Activated CD8-positive, alpha-beta memory T cell treated with anti-CD3 and anti-CD28 coated beads, Interleukin-2, amount 10 ng/mL, durations not matched to agents 7 days and 5 days (primary cell): ENCODE results near the gene TIMM22. TPM values are rescaled to one million over a fixed set of nuclear protein-coding genes. Genes with fewer than 3 reads are reported as not detected.
"Not testable (repeated sequence)": the region's sequence is repeated elsewhere in the genome, so short reads cannot be mapped to it uniquely, and the experiment has no call there.

Source experiments
- ATAC-seq: fragments of 150-1000 bp; cut with Tn5 transposase; one replicate; pipeline ENCODE4 v1.10.0; 2021; ENCODE audit warnings: moderate library complexity
- CTCF ChIA-PET: fragments of 350-600 bp; sonication (Branson Sonifier 250); formaldehyde crosslinking; loops from one replicate; lab custom pipeline; 2021; ENCODE audit warnings: antibody characterized with exemption; lab: Charles Lee
- DNase-seq: peaks from one replicate; pipeline ENCODE4 v3.0.0-alpha.2; 2020
- H3K27ac Mint-ChIP-seq: one replicate; pipeline ENCODE4 v1.8.0; 2021; ENCODE audit warnings: mild to moderate bottlenecking, mixed read lengths
- H3K27me3 Mint-ChIP-seq: one replicate; pipeline ENCODE4 v1.8.0; 2021; ENCODE audit warnings: mixed read lengths
- H3K36me3 Mint-ChIP-seq: one replicate; pipeline ENCODE4 v1.8.0; 2021; ENCODE audit warnings: mild to moderate bottlenecking, mixed read lengths
- H3K4me1 Mint-ChIP-seq: one replicate; pipeline ENCODE4 v1.8.0; 2021; ENCODE audit warnings: mixed read lengths
- H3K4me3 Mint-ChIP-seq: one replicate; pipeline ENCODE4 v1.8.0; 2021; ENCODE audit warnings: mild to moderate bottlenecking, moderate library complexity, mixed read lengths
- H3K9me3 Mint-ChIP-seq: one replicate; pipeline ENCODE4 v1.8.0; 2022; ENCODE audit warnings: low read depth, mixed read lengths
- total RNA-seq, 2 experiments: library from RNA; stranded (reverse); gene quantifications; one replicate each; pipeline ENCODE4 v1.2.3, GENCODE V29; 2021

TIMM22 gene
- total RNA-seq, 2 experiments from 2014 or later, result 9.7 to 12.5 TPM

DNA sequence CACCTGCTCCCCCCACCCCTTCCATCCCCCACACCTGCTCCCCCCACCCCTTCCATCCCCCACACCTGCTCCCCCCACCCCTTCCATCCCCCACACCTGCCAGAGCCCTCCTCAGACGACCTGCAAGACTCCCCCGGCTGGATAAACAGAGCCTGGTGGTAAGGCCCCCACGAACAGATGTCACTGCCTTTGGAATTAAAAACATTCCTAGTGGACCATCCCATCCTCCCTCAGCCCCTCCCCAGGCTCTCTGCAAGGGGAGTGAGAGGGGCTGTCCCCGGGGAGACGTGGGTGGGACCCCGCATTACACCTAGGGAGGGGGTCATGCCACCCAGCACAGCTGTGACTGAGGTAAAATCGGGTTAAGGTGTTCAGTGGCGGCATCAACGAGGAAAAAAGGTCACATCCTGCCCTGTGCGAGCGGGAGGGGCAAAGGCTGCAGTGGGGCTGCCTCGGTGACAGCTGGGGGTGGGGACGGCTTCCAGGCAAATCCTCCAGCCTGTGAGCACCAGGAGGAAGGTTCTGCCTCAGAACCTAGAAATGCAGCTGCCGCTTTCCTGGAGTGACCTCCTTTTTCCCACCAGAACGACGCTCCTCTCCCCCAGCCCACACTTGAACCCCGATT, 38.7 kb downstream of the TIMM22 start:
- CTCF ChIA-PET, result no interaction called here
- ATAC-seq (no peak), DNase-seq (no peak)
- Mint-ChIP-seq H3K27me3 (no peaks in the 10 kb centered on the region), H3K4me3 (no peak overlapping the region), H3K4me1 (no peaks in the 10 kb centered on the region), H3K27ac (no peak overlapping the region), H3K36me3 (peaks cover 2% of the 10 kb centered on the region), H3K9me3 (no peaks in the 10 kb centered on the region)

- Mint-ChIP-seq H3K27me3 (no peaks in the 10 kb centered on the region), H3K36me3 (peaks cover 2% of the 10 kb centered on the region), H3K4me3 (no peak overlapping the region), H3K4me1 (no peaks in the 10 kb centered on the region), H3K9me3 (no peaks in the 10 kb centered on the region), H3K27ac (no peak overlapping the region)
- no peak for DNase-seq
- CTCF ChIA-PET, result interaction anchor here (0.6 kb wide), 1 partner anchor 40 kb away, joined by 3 read pairs; no protein-coding TSS in a partner anchor
- no peak for ATAC-seq
Observed at GRCh38 chr17:1036171-1036844, 39.4 kb downstream of the TIMM22 start.

GRCh38 chr17:1036845-1037237, 39.9 kb downstream of the TIMM22 start:
- no peaks in the 10 kb centered on the region for H3K4me1 Mint-ChIP-seq
- CTCF ChIA-PET, result interaction anchor here (0.6 kb wide), 1 partner anchor 41 kb away, joined by 3 read pairs; no protein-coding TSS in a partner anchor
- ATAC-seq (no peak), DNase-seq (no peak)
- H3K9me3 Mint-ChIP-seq, result no peaks in the 10 kb centered on the region
- H3K27me3 Mint-ChIP-seq, result no peaks in the 10 kb centered on the region
- H3K27ac Mint-ChIP-seq, result no peak overlapping the region
- no peak overlapping the region for H3K4me3 Mint-ChIP-seq
- H3K36me3 Mint-ChIP-seq, result peaks cover 3% of the 10 kb centered on the region

- no peak overlapping the region for H3K27ac Mint-ChIP-seq
- ATAC-seq (no peak), DNase-seq (no peak)
- CTCF ChIA-PET, result interaction anchor here (1.1 kb wide), 1 partner anchor 19 kb away, joined by 3 read pairs; no protein-coding TSS in a partner anchor
- H3K36me3 Mint-ChIP-seq, result peaks cover 3% of the 10 kb centered on the region
- H3K4me1 Mint-ChIP-seq, result no peaks in the 10 kb centered on the region
- H3K9me3 Mint-ChIP-seq, result no peaks in the 10 kb centered on the region
- H3K4me3 Mint-ChIP-seq, result no peak overlapping the region
- H3K27me3 Mint-ChIP-seq, result no peaks in the 10 kb centered on the region
Observed at GRCh38 chr17:1037238-1037879, 40.4 kb downstream of the TIMM22 start.

- Mint-ChIP-seq H3K4me1 (no peaks in the 10 kb centered on the region), H3K27ac (no peak overlapping the region), H3K4me3 (no peak overlapping the region), H3K36me3 (peaks cover 9% of the 10 kb centered on the region), H3K27me3 (no peaks in the 10 kb centered on the region), H3K9me3 (peaks cover 2% of the 10 kb centered on the region)
- DNase-seq, result no peak
- CTCF ChIA-PET, result interaction anchor here (1.1 kb wide), 1 partner anchor 18 kb away, joined by 3 read pairs; no protein-coding TSS in a partner anchor
- no peak for ATAC-seq
Observed at GRCh38 chr17:1038459-1039122, 41.7 kb downstream of the TIMM22 start.

GRCh38 chr17:1039123-1039507, 42.2 kb downstream of the TIMM22 start:
- Mint-ChIP-seq H3K9me3 (peaks cover 2% of the 10 kb centered on the region), H3K4me3 (no peak overlapping the region), H3K36me3 (peaks cover 9% of the 10 kb centered on the region), H3K27ac (no peak overlapping the region), H3K4me1 (no peaks in the 10 kb centered on the region), H3K27me3 (no peaks in the 10 kb centered on the region)
- CTCF ChIA-PET, result no interaction called here
- DNase-seq (no peak), ATAC-seq (no peak)

DNA sequence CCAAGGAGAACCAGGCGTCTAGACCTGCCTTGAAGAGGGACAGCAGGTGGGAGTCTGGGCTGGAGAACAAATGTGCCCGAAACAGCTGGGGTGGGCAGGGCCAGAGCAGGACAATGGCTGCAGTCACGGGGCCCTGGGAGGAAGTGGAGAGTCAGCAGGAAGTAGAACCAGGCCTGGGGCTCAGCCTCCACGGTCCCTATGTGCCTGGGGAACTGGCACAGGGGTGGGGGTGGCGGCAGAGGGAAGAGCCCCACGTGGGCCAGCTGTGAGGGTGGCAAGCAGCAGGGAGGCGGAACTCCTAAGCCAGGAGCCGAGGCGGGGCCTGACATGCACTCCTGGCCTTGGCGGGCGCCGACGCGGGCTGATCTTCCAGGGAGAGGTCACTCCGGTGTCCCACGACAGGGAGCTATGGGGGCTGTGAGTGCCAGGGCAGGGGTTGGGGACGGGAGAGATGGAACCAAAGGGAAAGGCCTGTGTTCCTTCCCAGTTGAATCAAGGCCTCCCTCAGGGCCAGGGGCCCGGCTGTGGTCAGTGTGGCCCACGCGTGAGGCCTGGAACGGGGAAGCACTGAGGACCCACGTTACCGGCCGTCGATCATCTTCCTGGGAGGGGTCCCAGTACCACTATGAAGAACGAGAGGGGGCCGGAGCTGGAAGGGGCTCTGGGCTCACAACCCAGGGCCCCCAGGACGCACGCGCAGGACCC, 42.7 kb downstream of the TIMM22 start:
- CTCF ChIA-PET, result interaction anchor here (1.2 kb wide), 1 partner anchor 18 kb away, joined by 3 read pairs; no protein-coding TSS in a partner anchor
- Mint-ChIP-seq H3K4me1 (no peaks in the 10 kb centered on the region), H3K27me3 (no peaks in the 10 kb centered on the region), H3K4me3 (no peak overlapping the region), H3K36me3 (peaks cover 9% of the 10 kb centered on the region), H3K9me3 (peaks cover 2% of the 10 kb centered on the region), H3K27ac (no peak overlapping the region)
- DNase-seq (no peak), ATAC-seq (no peak)

- H3K9me3 Mint-ChIP-seq, result peaks cover 2% of the 10 kb centered on the region
- DNase-seq (no peak), ATAC-seq (no peak)
- no peaks in the 10 kb centered on the region for H3K27me3 Mint-ChIP-seq
- no peak overlapping the region for H3K27ac Mint-ChIP-seq
- no peaks in the 10 kb centered on the region for H3K4me1 Mint-ChIP-seq
- H3K36me3 Mint-ChIP-seq, result peaks cover 9% of the 10 kb centered on the region
- CTCF ChIA-PET, result interaction anchor here (1.2 kb wide), 1 partner anchor 18 kb away, joined by 3 read pairs; no protein-coding TSS in a partner anchor
- no peak overlapping the region for H3K4me3 Mint-ChIP-seq
Observed at GRCh38 chr17:1040216-1040600, 43.3 kb downstream of the TIMM22 start.

DNA sequence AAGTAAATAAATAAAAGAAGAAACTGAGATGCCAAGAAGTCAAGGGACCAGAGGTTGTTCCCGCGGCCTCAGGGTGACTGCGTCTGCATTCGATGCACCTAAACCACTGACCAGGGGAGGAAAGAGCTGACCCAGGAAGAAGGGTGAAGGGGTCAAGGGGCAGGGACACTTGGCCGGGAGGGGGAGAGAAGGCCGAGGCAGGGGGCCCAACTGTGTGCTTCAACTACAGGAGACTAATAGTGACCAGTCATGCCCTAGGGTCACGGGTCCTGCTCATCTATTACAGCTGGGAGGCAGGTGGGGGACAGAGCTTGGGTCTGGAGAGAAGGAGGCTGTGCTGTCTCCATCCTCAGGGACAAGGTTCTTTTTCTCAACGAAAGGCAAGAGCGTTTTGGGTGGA, 44.8 kb downstream of the TIMM22 start:
- CTCF ChIA-PET, result interaction anchor here (0.8 to 1.7 kb wide), 2 partner anchors 15 to 74 kb away, joined by 3 to 4 read pairs; no protein-coding TSS in a partner anchor
- no peak for DNase-seq
- ATAC-seq, result no peak
- Mint-ChIP-seq H3K4me3 (no peak overlapping the region), H3K27ac (no peak overlapping the region), H3K9me3 (peaks cover 2% of the 10 kb centered on the region), H3K36me3 (peaks cover 9% of the 10 kb centered on the region), H3K27me3 (no peaks in the 10 kb centered on the region), H3K4me1 (no peaks in the 10 kb centered on the region)

GRCh38 chr17:1042486-1042885, 45.6 kb downstream of the TIMM22 start:
- H3K4me1 Mint-ChIP-seq, result no peaks in the 10 kb centered on the region
- no peak for DNase-seq
- H3K27me3 Mint-ChIP-seq, result no peaks in the 10 kb centered on the region
- H3K9me3 Mint-ChIP-seq, result peaks cover 2% of the 10 kb centered on the region
- H3K4me3 Mint-ChIP-seq, result no peak overlapping the region
- CTCF ChIA-PET, result interaction anchor here (1.7 to 1.9 kb wide), 2 partner anchors 14 to 15 kb away, joined by 4 to 6 read pairs; no protein-coding TSS in a partner anchor
- no peak for ATAC-seq
- H3K36me3 Mint-ChIP-seq, result peaks cover 8% of the 10 kb centered on the region
- no peak overlapping the region for H3K27ac Mint-ChIP-seq

DNA sequence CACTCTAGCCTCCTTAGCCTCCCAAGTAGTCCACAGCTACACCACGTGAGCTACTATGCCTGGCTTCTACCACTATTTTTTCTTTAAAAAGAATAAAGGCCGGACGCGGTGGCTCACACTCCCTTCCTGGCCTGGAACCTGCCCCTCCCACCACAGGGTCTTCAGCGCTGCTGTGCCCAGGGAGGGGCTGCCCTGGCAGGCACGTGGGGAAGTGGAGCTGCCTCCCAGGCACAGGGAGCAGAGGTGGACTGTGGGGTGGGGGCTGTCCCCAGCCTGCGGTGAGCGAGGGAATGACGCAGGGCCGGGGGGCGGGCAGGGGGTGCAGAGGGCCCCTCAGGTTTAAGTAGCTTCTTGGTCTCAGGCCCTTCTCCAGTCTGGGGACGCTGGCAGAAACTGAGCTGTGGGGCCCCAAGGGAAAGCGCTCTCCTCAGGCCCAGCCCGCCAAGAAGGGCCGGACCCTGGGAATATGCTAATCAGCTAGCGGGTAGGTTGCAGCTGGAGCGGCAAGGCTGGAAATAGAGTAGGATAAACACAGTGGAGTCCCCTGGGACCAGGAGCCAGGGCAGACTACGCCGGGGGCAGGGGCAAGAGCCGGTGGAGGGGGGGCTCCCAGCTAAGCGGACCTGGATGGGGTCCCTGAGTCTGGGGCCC, 46.8 kb downstream of the TIMM22 start:
- Mint-ChIP-seq H3K4me3 (no peak overlapping the region), H3K36me3 (peaks cover 8% of the 10 kb centered on the region), H3K9me3 (peaks cover 2% of the 10 kb centered on the region), H3K27me3 (no peaks in the 10 kb centered on the region), H3K4me1 (no peaks in the 10 kb centered on the region), H3K27ac (no peak overlapping the region)
- DNase-seq, result no peak
- no peak for ATAC-seq
- CTCF ChIA-PET, result interaction anchor here (0.5 to 1.9 kb wide), 4 partner anchors 10 to 63 kb away, joined by 3 to 7 read pairs (median 5); no protein-coding TSS in a partner anchor

GRCh38 chr17:1044387-1045009, 47.6 kb downstream of the TIMM22 start:
- CTCF ChIA-PET, result interaction anchor here (0.5 to 1.9 kb wide), 4 partner anchors 10 to 62 kb away, joined by 3 to 7 read pairs (median 5); no protein-coding TSS in a partner anchor
- not testable (repeated sequence) for H3K27me3 Mint-ChIP-seq, H3K9me3 Mint-ChIP-seq, H3K27ac Mint-ChIP-seq, DNase-seq, ATAC-seq, H3K36me3 Mint-ChIP-seq, H3K4me3 Mint-ChIP-seq, H3K4me1 Mint-ChIP-seq
